HG02642 (cell line): Measurements from ENCODE around the gene AGPAT1.

Experiments used
- ATAC-seq: cut with Tn5 transposase; IDR thresholded peaks from one replicate; pipeline ENCODE4 v1.9.1; 2021; ENCODE audit warnings: mild to moderate bottlenecking; ENCODE audit not compliant: unreplicated experiment, poor library complexity

The AGPAT1 gene

GRCh38 chr6:32127409-32127716 is 48.5 kb downstream of the AGPAT1 start:
- no peak for ATAC-seq

GRCh38 chr6:32126880-32127279 is 49.0 kb downstream of the AGPAT1 start:
- no peak for ATAC-seq

- no peak for ATAC-seq
Measured at GRCh38 chr6:32123681-32124080, 52.2 kb downstream of the AGPAT1 start.

DNA sequence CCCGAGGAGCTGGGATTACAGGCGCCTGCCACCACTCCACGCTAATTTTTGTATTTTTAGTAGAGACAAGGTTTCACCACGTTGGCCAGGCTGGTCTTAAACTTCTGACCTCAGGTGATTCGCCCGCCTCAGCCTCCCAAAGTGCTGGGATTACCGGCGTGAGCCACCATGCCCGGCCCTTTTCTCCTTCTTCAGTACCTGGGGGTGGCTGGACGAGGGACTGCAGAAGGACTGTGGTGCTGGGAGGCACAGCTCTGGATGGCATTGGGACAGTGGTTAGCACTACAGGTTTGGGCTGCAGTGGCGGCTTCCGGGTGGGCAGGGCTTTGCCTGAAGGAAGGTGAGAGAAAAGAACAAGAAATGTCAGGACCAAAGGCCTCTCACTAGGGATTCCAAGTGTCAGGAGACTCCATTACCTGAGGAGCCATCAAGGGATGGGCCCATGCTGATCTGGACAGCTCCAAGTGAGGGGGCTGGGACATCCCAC is 55.3 kb downstream of the AGPAT1 start:
- no peak for ATAC-seq

DNA sequence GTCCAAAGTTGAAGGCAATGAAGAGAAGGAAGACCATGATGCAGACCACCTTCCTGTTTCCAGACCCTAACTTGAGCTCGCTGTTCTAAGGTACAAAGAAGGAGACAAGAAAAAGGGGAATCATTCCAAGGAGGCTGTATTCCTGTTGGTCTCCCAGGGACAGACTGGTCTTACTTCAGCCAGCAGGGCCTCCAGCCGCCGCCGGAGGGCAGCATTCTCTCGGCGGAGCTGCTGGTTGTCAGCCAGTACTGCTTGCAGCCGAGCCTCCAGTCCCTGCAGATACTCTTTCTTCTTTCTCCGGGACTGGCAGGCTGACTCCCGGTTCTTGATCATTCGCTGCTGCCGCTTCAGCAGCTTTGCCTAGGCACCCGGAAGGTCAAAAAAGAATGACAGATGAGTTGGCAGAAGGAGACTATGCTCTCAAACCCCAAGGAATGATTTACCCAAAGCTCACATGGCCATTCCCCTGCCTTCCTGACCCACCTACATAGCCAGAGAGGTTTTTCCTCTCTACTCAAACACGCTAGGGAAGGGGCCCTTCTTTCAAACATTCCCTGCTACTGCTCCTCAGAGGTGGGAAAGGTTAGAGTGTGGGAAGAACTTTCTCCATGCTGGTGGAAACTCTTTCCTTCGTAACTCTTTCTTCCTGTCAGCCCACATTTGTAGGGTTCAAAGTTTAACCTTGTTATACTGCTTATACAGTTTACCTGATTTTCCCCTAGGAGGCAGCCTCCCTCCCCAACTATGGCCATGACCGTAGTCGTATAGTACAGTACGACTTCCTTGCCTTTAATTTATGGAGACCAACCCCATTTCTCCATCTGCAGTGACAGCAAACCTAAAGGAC is 56.9 kb downstream of the AGPAT1 start:
- peak; percentile 58 for ATAC-seq
